HG03342 (cell line): ENCODE data around the gene TP53INP2.
A peak's percentile ranks its signal among the peaks of the same experiment; 100 is the strongest.
"Not testable (repeated sequence)": the region's sequence is repeated elsewhere in the genome, so short reads cannot be mapped to it uniquely, and the experiment has no call there.

Experiments used
- ATAC-seq: cut with Tn5 transposase; IDR thresholded peaks from one replicate; pipeline ENCODE4 v1.9.1; 2021; ENCODE audit warnings: mild to moderate bottlenecking, moderate library complexity; ENCODE audit not compliant: unreplicated experiment

TP53INP2 gene

GRCh38 chr20:34720266-34720665, 16.1 kb downstream of the TP53INP2 start:
- no peak for ATAC-seq

DNA sequence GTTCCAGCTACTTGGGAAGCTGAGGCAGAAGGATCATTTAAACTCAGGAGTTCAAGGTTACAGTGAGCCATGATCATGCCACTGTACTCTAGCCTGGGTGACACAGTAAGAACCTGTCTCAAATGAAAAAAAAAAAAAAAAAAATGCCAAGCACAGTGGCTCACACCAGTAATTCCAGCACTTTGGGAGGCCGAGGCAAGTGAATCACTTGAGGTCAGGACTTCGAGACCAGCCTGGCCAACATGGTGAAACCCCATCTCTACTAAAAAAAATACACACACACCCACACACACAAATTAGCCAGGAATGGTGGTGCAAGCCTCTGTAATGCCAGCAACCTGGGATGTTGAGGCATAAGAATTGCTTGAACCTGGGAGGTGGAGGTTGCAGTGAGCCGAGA, 18.4 kb downstream of the TP53INP2 start:
- not testable (repeated sequence) for ATAC-seq

DNA sequence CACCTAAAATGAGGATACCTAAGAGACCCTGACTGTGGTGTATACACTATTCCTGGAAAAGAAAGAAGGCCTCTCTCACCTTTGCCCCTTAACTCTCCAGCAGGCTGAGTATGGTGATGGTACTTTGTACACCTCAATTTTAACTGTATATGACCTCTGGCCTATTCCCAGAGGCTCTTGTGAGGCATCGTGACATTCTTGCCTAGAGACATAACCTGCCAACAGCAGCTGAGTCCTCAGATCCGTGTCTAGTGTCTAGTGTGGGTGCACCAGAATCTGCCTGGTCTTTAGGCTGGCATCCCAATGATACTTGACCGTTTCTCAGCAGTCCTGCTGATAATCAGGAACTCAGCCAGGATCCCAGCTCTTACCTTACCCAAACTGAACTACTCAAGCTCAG, 20.0 kb downstream of the TP53INP2 start:
- no peak for ATAC-seq

DNA sequence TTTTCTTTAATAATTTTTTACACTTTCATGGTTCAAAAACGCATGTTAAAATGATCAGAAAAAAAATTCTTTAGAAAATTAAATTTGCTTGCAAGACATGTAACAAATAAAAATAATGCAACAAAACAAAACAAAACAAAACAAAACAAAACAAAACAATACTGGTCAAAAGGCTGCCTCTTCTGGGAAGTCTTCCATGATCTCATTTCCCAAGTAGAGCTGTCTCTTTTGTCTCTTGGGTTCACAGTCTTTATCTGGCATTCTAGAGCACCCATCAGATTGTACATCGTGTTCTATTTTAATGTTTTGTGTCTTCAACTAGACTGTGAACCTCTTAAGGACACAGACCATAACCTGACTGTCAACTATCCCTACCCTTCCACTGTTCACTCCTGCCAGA, 25.3 kb downstream of the TP53INP2 start:
- no peak for ATAC-seq

GRCh38 chr20:34732523-34732922, 28.4 kb downstream of the TP53INP2 start:
- no peak for ATAC-seq

DNA sequence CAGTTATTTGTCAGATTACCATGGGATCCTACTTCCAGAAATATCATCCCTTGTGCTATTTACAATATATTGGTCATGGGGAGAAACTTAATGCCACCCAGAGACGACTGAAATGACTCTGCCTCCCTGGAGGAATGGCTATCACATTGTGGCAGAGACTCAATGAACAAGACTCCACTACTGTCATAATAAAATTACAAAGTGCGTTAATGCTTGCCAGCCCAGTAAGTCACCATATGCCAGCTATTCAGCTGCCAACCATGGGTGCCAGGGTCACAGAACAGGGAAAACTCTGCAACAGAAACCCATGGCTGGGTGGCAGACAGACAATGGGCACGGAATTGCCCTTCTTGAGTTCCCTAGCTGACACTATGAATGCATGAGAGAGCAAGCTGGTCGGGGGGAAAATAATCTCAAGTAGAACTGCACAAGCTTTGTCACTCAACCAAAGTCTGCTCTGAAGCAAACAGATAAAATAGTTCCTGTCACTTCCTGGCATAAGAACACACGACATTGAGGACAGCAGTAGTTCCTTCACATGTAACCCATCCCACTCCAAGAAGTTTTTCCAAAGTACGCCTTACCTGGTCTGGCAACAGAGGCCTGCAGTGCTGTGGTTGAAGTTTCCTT, 32.1 kb downstream of the TP53INP2 start:
- no peak for ATAC-seq

GRCh38 chr20:34743039-34743438, 38.9 kb downstream of the TP53INP2 start:
- no peak for ATAC-seq

DNA sequence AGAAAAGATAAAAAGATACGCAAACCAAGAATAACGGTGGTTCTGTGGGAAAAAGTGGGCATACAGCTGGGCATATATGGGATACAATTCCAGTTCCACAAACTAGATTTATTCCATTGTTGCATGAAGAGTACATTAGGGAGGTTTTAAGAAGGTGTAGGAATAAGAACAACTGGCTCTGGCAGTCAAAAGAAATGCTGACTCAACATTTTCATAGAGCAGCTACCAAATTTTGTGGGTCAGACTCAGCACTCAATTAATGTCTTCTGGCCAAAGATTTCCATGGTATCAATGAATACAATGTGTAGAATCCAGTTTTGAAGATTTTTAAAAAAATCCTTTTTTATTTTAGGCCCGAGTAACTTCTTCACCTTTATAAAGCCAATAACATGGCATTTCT, 40.2 kb downstream of the TP53INP2 start:
- ATAC-seq: no peak

GRCh38 chr20:34744847-34745246, 40.7 kb downstream of the TP53INP2 start:
- no peak for ATAC-seq

DNA sequence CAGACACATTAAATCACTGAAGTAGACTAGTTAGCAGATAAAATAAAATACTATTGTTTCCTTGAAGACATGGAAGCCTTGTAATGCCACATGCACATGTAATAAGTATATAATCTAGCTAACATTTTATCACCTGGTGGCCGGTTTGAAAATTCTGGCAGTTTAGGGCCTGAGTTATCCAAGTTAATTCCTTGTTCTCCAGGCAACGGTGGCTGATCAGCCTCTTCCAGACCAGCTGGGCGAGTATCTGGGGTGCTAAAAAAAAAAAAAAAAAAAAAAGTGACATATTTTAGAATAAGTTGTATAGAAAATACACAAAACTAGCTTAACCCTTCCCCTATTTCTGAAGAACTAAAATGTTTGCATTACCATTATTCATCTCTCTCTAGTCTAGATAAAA, 42.5 kb downstream of the TP53INP2 start:
- ATAC-seq: no peak

DNA sequence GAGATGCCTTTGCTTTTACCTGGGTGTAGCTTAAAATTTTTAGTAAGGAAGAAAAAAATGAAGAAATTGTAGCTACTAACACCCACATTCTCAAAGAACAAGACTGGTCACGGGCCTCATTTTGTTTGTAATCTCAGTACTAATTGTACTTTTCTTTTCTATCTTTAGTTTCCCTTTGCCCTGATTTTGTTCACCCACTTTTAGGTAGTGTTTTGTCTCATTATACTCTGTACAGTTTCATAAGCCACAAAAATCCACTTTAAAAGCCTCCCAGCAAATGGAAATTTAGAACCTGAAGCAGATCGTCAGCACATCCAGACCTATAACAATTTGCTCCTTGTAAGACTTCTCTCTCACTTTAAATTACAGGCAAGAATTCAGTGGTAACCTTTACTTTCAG, 43.3 kb downstream of the TP53INP2 start:
- ATAC-seq: no peak

DNA sequence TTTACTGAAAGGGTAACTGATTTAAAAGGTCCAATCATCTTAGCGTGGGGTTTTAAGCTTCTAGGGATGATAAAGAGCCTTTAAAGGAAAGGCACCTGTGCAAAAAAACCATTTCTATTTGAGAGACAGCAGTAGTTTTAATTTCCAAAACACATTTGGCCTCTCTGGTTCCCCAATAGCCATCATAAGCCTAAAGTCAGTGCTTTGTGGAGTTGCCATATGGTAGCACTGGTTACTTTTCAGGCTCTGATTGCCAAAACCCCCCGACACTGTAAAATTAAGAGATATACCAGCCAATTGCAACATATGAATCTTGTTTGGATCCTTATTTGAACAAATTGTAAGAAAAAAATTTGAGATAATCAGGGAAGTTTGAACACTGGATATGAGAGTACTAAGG, 44.6 kb downstream of the TP53INP2 start:
- ATAC-seq: no peak

- ATAC-seq: no peak
Observed at GRCh38 chr20:34750484-34750883, 46.3 kb downstream of the TP53INP2 start.

- ATAC-seq: no peak
Observed at GRCh38 chr20:34751453-34751852, 47.3 kb downstream of the TP53INP2 start.

- no peak for ATAC-seq
Observed at GRCh38 chr20:34753706-34754461, 49.7 kb downstream of the TP53INP2 start.

DNA sequence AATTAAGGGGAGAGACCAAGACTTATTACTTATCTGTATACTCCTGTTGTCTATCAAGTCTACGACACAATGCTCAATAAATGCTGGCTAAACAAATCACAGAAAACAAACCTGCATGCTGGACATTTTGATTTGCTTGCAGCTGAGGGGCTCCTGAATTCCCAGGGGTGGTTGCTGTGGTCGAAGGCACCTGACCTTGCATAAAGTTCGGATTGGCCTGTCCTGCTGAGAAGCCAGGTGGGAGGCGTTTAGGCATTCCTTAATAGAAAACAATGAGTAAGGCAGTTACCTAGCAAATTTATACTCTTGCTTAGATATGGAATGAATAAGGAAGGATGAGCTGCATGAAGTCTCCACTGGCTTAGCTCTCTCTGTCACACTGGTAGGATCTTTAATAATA, 50.5 kb downstream of the TP53INP2 start:
- no peak for ATAC-seq

GRCh38 chr20:34755367-34755766, 51.2 kb downstream of the TP53INP2 start:
- peak; percentile 65 for ATAC-seq

DNA sequence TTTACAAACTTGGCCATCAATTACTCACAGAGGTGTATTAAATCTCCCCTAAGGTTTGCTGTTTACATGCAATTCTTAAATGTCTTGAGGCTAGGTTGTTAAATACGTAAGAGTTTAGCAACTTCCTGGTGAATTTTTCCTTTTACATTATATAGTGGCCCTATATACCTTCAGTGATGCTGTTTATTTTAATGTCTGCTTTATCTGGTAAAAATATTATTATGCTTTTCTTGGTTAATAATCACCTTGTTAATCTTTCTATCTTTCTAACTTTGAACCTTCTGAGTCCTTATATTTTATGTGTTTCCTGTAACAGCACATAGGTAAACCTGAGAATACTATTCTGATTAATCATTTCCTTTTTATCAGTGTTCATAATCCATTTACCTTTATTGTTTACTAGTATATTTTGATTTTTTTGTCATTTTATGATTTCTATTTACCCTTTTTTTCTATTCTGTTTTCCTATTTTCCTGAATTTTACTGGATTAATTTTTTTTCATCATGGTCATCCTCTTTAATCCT, 57.9 kb downstream of the TP53INP2 start:
- ATAC-seq: no peak
